ENCODE data around the gene PITX1. TPM values are rescaled to one million over a fixed set of nuclear protein-coding genes. Genes with fewer than 3 reads are reported as not detected.

The PITX1 gene
- total and polyA plus RNA-seq, 2 experiments from 2014 or later = not detected

DNA sequence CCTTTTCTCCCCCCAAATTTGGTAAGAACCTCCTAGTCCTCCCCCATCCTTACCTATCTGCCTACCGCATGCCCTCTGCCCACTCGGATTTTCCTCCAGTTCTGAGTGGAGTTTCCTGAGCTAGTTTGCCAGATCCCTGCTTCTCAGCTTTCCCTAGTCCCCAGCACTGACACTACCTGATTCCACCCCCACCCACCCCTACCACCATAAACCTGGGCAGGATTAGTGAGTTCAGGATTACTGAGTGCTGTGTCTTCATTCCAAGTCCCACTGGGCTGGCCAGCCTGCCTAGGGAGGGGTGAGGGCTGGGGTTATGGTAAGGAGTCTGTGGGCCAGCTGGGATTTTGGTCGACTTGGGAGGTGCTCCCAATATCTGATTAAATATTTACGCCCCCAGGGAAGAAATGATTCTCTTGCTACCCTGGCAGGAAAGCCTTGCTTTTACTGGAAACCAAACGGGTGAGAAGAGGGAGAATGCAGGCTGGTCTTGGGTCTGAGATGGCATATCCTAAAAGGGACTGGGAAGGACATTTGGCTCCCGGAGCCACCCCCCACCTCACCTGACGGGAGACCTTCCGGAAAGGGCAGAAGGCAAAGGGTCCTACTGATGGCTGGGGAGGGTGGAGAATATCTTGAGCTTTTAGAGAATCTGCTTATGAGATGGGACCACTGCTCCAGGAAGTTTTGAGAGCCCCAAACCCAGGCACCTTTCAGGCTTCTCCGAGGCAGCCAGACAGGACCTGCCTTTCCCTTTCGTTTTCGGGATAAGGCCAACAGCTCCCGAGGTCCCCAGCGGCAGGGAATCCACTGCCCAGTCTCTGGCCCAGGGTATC, 3.7 kb downstream of the PITX1 start:
- Histone ChIP-seq H3K4me1 (ENCODE audit: insufficient read depth) (no peaks in the 10 kb centered on the region; the same call in 1 of the 2 replicates), H3K9ac (no peak overlapping the region), H3K9me3 (ENCODE audit: low read depth) (no peaks in the 10 kb centered on the region), H3K27me3 (replicated peaks; ENCODE audit: insufficient read depth) (peaks cover 86% of the 10 kb centered on the region), H2AFZ (no peak overlapping the region), H3K4me3 (no peak overlapping the region), H3K27ac (no peak overlapping the region), H3K4me2 (ENCODE audit: unreplicated experiment) (no peak overlapping the region), H3K36me3 (ENCODE audit: low read depth) (no peaks in the 10 kb centered on the region), H3K9me2 (ENCODE audit: insufficient read depth) (no peaks in the 10 kb centered on the region), H4K20me1 (ENCODE audit: insufficient read depth) (no peaks in the 10 kb centered on the region), H3F3A (ENCODE audit: insufficient read depth) (no peaks in the 10 kb centered on the region), H3K79me2 (ENCODE audit: insufficient read depth) (no peaks in the 10 kb centered on the region)
- in situ Hi-C loops (cut with MboI) = no loop called here
- DNase-seq = no peak
- TF ChIP-seq EZH2 (IDR thresholded peaks at IDR 0.05; ENCODE audit: insufficient read depth, poor library complexity, severe bottlenecking) = no peak
- TF ChIP-seq EZH2phosphoT487 (IDR thresholded peaks at IDR 0.05; ENCODE audit: insufficient read depth, low read depth) = no peak
- WGBS, 2 experiments (ENCODE audit: low coverage in 1 of 2, low lambda C conversion rate in 2 of 2, missing lambda C conversion rate in 2 of 2) = 4 to 6% methylated on average over 13 of the region's 13 CpGs

DNA sequence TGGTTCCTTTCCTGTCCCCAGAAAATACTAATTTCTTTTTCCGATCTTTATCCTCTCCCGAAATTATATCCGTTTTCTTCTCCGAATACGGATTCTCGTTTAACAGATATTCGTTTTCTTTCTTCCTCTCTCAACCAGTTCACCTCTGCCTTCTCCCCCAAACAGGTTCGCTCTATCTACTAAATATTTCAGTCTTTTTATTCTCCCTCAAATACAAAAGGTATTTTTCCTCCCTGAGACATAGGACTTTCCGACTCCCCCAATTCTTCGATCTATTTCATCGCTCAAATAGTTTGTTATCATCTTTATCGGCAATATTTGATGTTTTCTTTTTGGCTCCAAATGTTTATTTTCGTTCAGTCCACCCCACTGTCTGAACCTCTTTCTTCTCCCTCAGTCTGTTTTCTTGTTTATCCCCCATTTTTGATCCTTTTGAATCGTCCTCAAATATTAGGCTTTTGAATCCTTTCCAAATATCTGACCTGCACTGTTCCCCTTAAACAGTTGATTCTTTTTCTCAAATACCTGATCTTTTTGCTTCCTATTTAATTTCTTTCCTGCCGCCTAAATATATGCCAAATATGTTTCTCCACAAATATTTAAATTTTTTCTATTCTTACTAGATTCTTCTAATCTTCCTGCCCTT, 4.4 kb downstream of the PITX1 start:
- no peak overlapping the region for H3K4me3 ChIP-seq
- H3K27me3 ChIP-seq (replicated peaks; ENCODE audit: insufficient read depth) = peaks cover 79% of the 10 kb centered on the region
- H3F3A ChIP-seq (ENCODE audit: insufficient read depth) = no peaks in the 10 kb centered on the region
- DNase-seq = no peak
- in situ Hi-C loops (cut with MboI) = no loop called here
- no peaks in the 10 kb centered on the region for H4K20me1 ChIP-seq (ENCODE audit: insufficient read depth)
- no peaks in the 10 kb centered on the region; the same call in 1 of the 2 replicates for H3K4me1 ChIP-seq (ENCODE audit: insufficient read depth)
- TF ChIP-seq EZH2phosphoT487 (IDR thresholded peaks at IDR 0.05; ENCODE audit: insufficient read depth, low read depth) = no peak; the same call in 1 of the 2 replicates
- TF ChIP-seq EZH2 (IDR thresholded peaks at IDR 0.05; ENCODE audit: insufficient read depth, poor library complexity, severe bottlenecking) = peak; percentile 85
- WGBS, 2 experiments (ENCODE audit: low coverage in 1 of 2, low lambda C conversion rate in 2 of 2, missing lambda C conversion rate in 2 of 2) = 9 to 12% methylated on average over 15 of the region's 15 CpGs
- no peak overlapping the region for H2AFZ ChIP-seq
- no peak overlapping the region for H3K27ac ChIP-seq
- no peaks in the 10 kb centered on the region for H3K36me3 ChIP-seq (ENCODE audit: low read depth)
- no peaks in the 10 kb centered on the region for H3K9me2 ChIP-seq (ENCODE audit: insufficient read depth)
- H3K4me2 ChIP-seq (ENCODE audit: unreplicated experiment) = no peak overlapping the region
- no peak overlapping the region for H3K9ac ChIP-seq
- H3K9me3 ChIP-seq (ENCODE audit: low read depth) = no peaks in the 10 kb centered on the region
- no peaks in the 10 kb centered on the region for H3K79me2 ChIP-seq (ENCODE audit: insufficient read depth)

DNA sequence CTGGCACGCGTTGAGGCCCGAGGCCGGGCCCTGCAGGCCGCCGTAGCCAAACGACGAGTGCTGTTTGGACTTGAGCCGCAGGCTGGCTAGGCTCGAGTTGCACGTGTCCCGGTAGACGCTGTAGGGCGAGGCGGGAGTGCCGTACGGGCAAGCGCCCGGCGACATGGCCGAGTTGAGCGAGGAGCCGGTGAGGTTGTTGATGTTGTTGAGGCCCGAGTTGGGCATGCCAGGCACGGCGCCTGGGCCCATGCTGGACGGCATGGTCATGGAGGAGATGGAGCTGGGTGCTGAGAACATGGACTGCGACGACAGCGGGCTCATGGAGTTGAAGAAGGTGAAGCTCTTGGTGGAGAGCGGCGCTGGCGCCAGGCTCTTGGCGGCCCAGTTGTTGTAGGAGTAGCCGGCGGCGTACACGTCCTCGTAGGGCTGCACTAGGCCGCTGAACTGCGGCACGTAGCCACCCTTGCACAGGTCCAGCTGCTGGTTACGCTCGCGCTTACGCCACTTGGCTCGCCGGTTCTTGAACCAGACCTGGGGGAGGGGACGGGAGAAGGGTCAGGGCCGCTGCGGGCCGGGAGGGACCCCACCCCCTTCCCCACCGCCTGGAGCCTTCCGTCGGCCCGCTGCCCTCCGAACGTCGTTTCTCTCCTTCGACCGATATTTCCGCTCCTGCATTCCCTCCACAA, 5.1 kb downstream of the PITX1 start:
- peaks cover 76% of the 10 kb centered on the region for H3K27me3 ChIP-seq (replicated peaks; ENCODE audit: insufficient read depth)
- H3K4me1 ChIP-seq (ENCODE audit: insufficient read depth) = no peaks in the 10 kb centered on the region; the same call in 1 of the 2 replicates
- H3K79me2 ChIP-seq (ENCODE audit: insufficient read depth) = no peaks in the 10 kb centered on the region
- no peak overlapping the region for H3K27ac ChIP-seq
- no peaks in the 10 kb centered on the region for H3K36me3 ChIP-seq (ENCODE audit: low read depth)
- TF ChIP-seq EZH2phosphoT487 (IDR thresholded peaks at IDR 0.05; ENCODE audit: insufficient read depth, low read depth) = 0 out of 2 replicates have a peak, but pooled peaks have one; percentile 20
- no peak for TF ChIP-seq EZH2 (IDR thresholded peaks at IDR 0.05; ENCODE audit: insufficient read depth, poor library complexity, severe bottlenecking)
- in situ Hi-C loops (cut with MboI) = no loop called here
- no peak overlapping the region for H3K4me2 ChIP-seq (ENCODE audit: unreplicated experiment)
- no peaks in the 10 kb centered on the region for H3K9me3 ChIP-seq (ENCODE audit: low read depth)
- H3K4me3 ChIP-seq = no peak overlapping the region
- DNase-seq = no peak
- H4K20me1 ChIP-seq (ENCODE audit: insufficient read depth) = no peaks in the 10 kb centered on the region
- no peak overlapping the region for H3K9ac ChIP-seq
- H3K9me2 ChIP-seq (ENCODE audit: insufficient read depth) = no peaks in the 10 kb centered on the region
- no peak overlapping the region for H2AFZ ChIP-seq
- no peaks in the 10 kb centered on the region for H3F3A ChIP-seq (ENCODE audit: insufficient read depth)
- WGBS, 2 experiments (ENCODE audit: low coverage in 1 of 2, low lambda C conversion rate in 2 of 2, missing lambda C conversion rate in 2 of 2) = 21 to 35% methylated on average over 40 to 58 of the region's 62 CpGs
